Measurements from ENCODE around the gene XPC.

XPC gene

GRCh38 chr3:14146381-14147065, 31.9 kb downstream of the XPC start:
- no peak for DNase-seq

- DNase-seq: no peak
These were observed 32.6 kb downstream of the XPC start for GRCh38 chr3:14145670-14146380.

- DNase-seq: no peak
These were observed 33.2 kb downstream of the XPC start for GRCh38 chr3:14145236-14145635.

- peak in 1 of 2 experiments; percentile 1 for DNase-seq
These were observed 33.9 kb downstream of the XPC start for GRCh38 chr3:14144423-14145075.

GRCh38 chr3:14143271-14144225, 34.9 kb downstream of the XPC start:
- DNase-seq: no peak

GRCh38 chr3:14142567-14143270, 35.7 kb downstream of the XPC start:
- no peak for DNase-seq

GRCh38 chr3:14141602-14142341, 36.6 kb downstream of the XPC start:
- DNase-seq: no peak

- no peak for DNase-seq
These were observed 37.3 kb downstream of the XPC start for GRCh38 chr3:14141144-14141543.

GRCh38 chr3:14140668-14141067, 37.7 kb downstream of the XPC start:
- DNase-seq: no peak

GRCh38 chr3:14139771-14140170, 38.6 kb downstream of the XPC start:
- DNase-seq: no peak

GRCh38 chr3:14138878-14139655, 39.3 kb downstream of the XPC start:
- no peak for DNase-seq

GRCh38 chr3:14138109-14138877, 40.1 kb downstream of the XPC start:
- DNase-seq: no peak

GRCh38 chr3:14137445-14137844, 41.0 kb downstream of the XPC start:
- no peak for DNase-seq

GRCh38 chr3:14137004-14137403, 41.4 kb downstream of the XPC start:
- no peak for DNase-seq

- no peak for DNase-seq
These were observed 42.8 kb downstream of the XPC start for GRCh38 chr3:14135581-14135980.

- DNase-seq: no peak
These were observed 44.1 kb downstream of the XPC start for GRCh38 chr3:14134291-14134690.

- no peak for DNase-seq
These were observed 44.5 kb downstream of the XPC start for GRCh38 chr3:14133876-14134275.

- no peak for DNase-seq
These were observed 45.1 kb downstream of the XPC start for GRCh38 chr3:14133188-14133800.

- DNase-seq: no peak
These were observed 45.7 kb downstream of the XPC start for GRCh38 chr3:14132689-14133088.
